NCI-H2171 (cell line): ENCODE measurements around the gene UBA52.
"Not testable (repeated sequence)": the region's sequence is repeated elsewhere in the genome, so short reads cannot be mapped to it uniquely, and the experiment has no call there.

ENCODE experiments used
- DNase-seq: peaks from one replicate; lab custom pipeline; 2025; lab: John Stamatoyannopoulos, UW

The UBA52 gene

GRCh38 chr19:18557411-18558201 is 14.1 kb upstream of the UBA52 start, which contains the start of gene KXD1:
Gene KXD1 (plus strand): TSS chr19:18557870. CDS start chr19:18562057, 4,187 bp downstream.
- DNase-seq, result peak; percentile 98

- DNase-seq, result no peak
Measured at GRCh38 chr19:18558202-18558555, 13.5 kb upstream of the UBA52 start.

- no peak for DNase-seq
Measured at GRCh38 chr19:18558604-18559003, 13.1 kb upstream of the UBA52 start.

- DNase-seq, result no peak
Measured at GRCh38 chr19:18559685-18560084, 12.0 kb upstream of the UBA52 start.

GRCh38 chr19:18562086-18562485 is 9.6 kb upstream of the UBA52 start:
- no peak for DNase-seq

- no peak for DNase-seq
Measured at GRCh38 chr19:18566953-18567352, 4.7 kb upstream of the UBA52 start.

GRCh38 chr19:18568367-18568766 is 3.3 kb upstream of the UBA52 start:
- DNase-seq, result no peak

GRCh38 chr19:18574691-18575291 is 3.1 kb downstream of the UBA52 start:
- DNase-seq, result no peak

GRCh38 chr19:18576383-18576782 is 4.7 kb downstream of the UBA52 start:
- DNase-seq, result no peak

- no peak for DNase-seq
Measured at GRCh38 chr19:18577365-18577914, 5.8 kb downstream of the UBA52 start.

- DNase-seq, result no peak
Measured at GRCh38 chr19:18580311-18580710, 8.7 kb downstream of the UBA52 start.

GRCh38 chr19:18586306-18586705 is 14.6 kb downstream of the UBA52 start:
- DNase-seq, result no peak

- no peak for DNase-seq
Measured at GRCh38 chr19:18587561-18587960, 15.9 kb downstream of the UBA52 start.

- DNase-seq, result no peak
Measured at GRCh38 chr19:18587962-18588610, 16.4 kb downstream of the UBA52 start.

- peak; percentile 86 for DNase-seq
Measured at GRCh38 chr19:18588611-18589379, 17.1 kb downstream of the UBA52 start, which contains the start of gene REX1BD. Gene REX1BD (plus strand): TSS chr19:18588798. CDS start chr19:18588802, 4 bp downstream.

GRCh38 chr19:18589380-18590272 is 18.0 kb downstream of the UBA52 start:
- DNase-seq, result peak; percentile 84

GRCh38 chr19:18590273-18591272 is 18.9 kb downstream of the UBA52 start:
- DNase-seq, result peak; percentile 82

- DNase-seq, result no peak
Measured at GRCh38 chr19:18591735-18592385, 20.2 kb downstream of the UBA52 start.

GRCh38 chr19:18592732-18593131 is 21.1 kb downstream of the UBA52 start:
- DNase-seq, result not testable (repeated sequence)
